Endothelial cell of umbilical vein (primary cell): ENCODE results near the gene MUC5AC. TPM values are rescaled to one million over a fixed set of nuclear protein-coding genes. Genes with fewer than 3 reads are reported as not detected.

Experiments
- BruUV-seq: library from RNA; stranded (reverse); fragments of 400-500 nt; replicated peaks from 2 replicates; lab custom pipeline; 2021; lab: Mats Ljungman, UMichigan
- CTCF ChIA-PET: fragments of 300-600, 350-600 bp; sonication (Branson Sonifier 250); formaldehyde crosslinking; loops from one replicate; lab custom pipeline; 2021; ENCODE audit warnings: antibody characterized with exemption, inconsistent platforms; lab: Charles Lee
- POLR2A ChIA-PET: fragments of 300-600, 350-600 bp; sonication (Branson Sonifier 250); formaldehyde crosslinking; loops from one replicate; lab custom pipeline; 2021; ENCODE audit warnings: antibody characterized with exemption, inconsistent platforms; lab: Charles Lee
- DNase-seq: peaks from one replicate; pipeline ENCODE4 v3.0.0-alpha.2; 2011; ENCODE audit warnings: low read depth, low spot score
- FAIRE-seq: peaks from 2 replicates; lab custom pipeline; 2011; peaks lifted over from hg19 to GRCh38; lab: Jason Lieb, UNC
- H2AFZ ChIP-seq: 2 replicates; pipeline ENCODE4 v1.6.0; 2012; ENCODE audit warnings: low read depth, low read length, control low read depth, inconsistent platforms
- H3K27ac ChIP-seq: 2 replicates; pipeline ENCODE4 v1.5.1; 2011; ENCODE audit warnings: low read depth, mild to moderate bottlenecking, control low read depth, low read length, moderate library complexity; ENCODE audit not compliant: insufficient read depth
- H3K27me3 ChIP-seq, 2 experiments: 2 replicates each; pipeline versions ENCODE4 v1.6.0 to v1.6.1; 2011; ENCODE audit warnings: low read length in 2 of 2, mixed read lengths in 1 of 2; ENCODE audit not compliant: control insufficient read depth in 2 of 2, insufficient read depth in 2 of 2
- H3K36me3 ChIP-seq, 2 experiments: 2 replicates in 1 of 2; 3 replicates in 1 of 2; pipeline ENCODE4 v1.5.1; 2011; ENCODE audit warnings: low read length in 2 of 2, mild to moderate bottlenecking in 1 of 2, moderate library complexity in 1 of 2; ENCODE audit not compliant: control insufficient read depth in 2 of 2, insufficient read depth in 2 of 2; ENCODE audit errors: extremely low read depth in 1 of 2
- H3K4me1 ChIP-seq: 3 replicates; pipeline ENCODE4 v1.5.1; 2011; ENCODE audit warnings: mild to moderate bottlenecking, low read length; ENCODE audit not compliant: control insufficient read depth, insufficient read depth; ENCODE audit errors: extremely low read depth
- H3K4me2 ChIP-seq: 2 replicates; pipeline ENCODE4 v1.6.1; 2011; ENCODE audit warnings: low read length, control low read depth, mixed read lengths; ENCODE audit not compliant: insufficient read depth
- H3K4me3 ChIP-seq, 3 experiments: fragments of 200-600 bp in 1 of 3; sonication (generic), shearing (Covaris generic) in 1 of 3; replicated peaks in 1 of 3; 2 replicates each; pipeline ENCODE4 v1.5.1; 2011 to 2016; ENCODE audit warnings: control low read depth in 3 of 3, low read length in 3 of 3, mild to moderate bottlenecking in 2 of 3, inconsistent platforms in 1 of 3, low read depth in 1 of 3, moderate library complexity in 1 of 3; ENCODE audit not compliant: insufficient read depth in 1 of 3
- H3K79me2 ChIP-seq: 2 replicates; pipeline ENCODE4 v1.6.0; 2012; ENCODE audit warnings: low read length, inconsistent platforms; ENCODE audit not compliant: control insufficient read depth, insufficient read depth
- H3K9ac ChIP-seq: replicated peaks from 2 replicates; pipeline ENCODE3; 2011; ENCODE audit warnings: low read length, control low read depth; ENCODE audit not compliant: insufficient read depth; ENCODE audit errors: extremely low read depth
- H3K9me1 ChIP-seq: replicated peaks from 3 replicates; pipeline ENCODE4 v1.6.0; 2011; ENCODE audit warnings: mild to moderate bottlenecking, low read length; ENCODE audit not compliant: control insufficient read depth, insufficient read depth; ENCODE audit errors: extremely low read depth
- H3K9me3 ChIP-seq: replicated peaks from 2 replicates; pipeline ENCODE4 v1.5.1; 2012; ENCODE audit warnings: low read length, inconsistent platforms; ENCODE audit not compliant: control insufficient read depth, insufficient read depth
- H4K20me1 ChIP-seq: replicated peaks from 2 replicates; pipeline ENCODE3; 2011; ENCODE audit warnings: mild to moderate bottlenecking, low read length; ENCODE audit not compliant: control insufficient read depth, insufficient read depth; ENCODE audit errors: extremely low read depth
- EZH2 ChIP-seq: IDR thresholded peaks from 2 replicates; pipeline ENCODE4 v1.6.1; 2012; ENCODE audit warnings: borderline replicate concordance, low read depth, mild to moderate bottlenecking, moderate library complexity, low read length, inconsistent platforms; ENCODE audit not compliant: severe bottlenecking
- FOS ChIP-seq: IDR thresholded peaks from 2 replicates; pipeline ENCODE4 v1.6.1; 2011; ENCODE audit warnings: mild to moderate bottlenecking, low read length, moderate library complexity, borderline replicate concordance; ENCODE audit not compliant: insufficient read depth
- GATA2 ChIP-seq: IDR thresholded peaks from 2 replicates; pipeline ENCODE4 v1.7.0; 2011; ENCODE audit warnings: low read depth, mild to moderate bottlenecking, moderate library complexity, mixed read lengths, low read length; ENCODE audit not compliant: insufficient read length, insufficient read depth
- JUN ChIP-seq: IDR thresholded peaks from 2 replicates; pipeline ENCODE4 v1.6.1; 2011; ENCODE audit warnings: borderline replicate concordance, low read depth; ENCODE audit not compliant: insufficient read length, insufficient read depth
- MAX ChIP-seq: IDR thresholded peaks from 2 replicates; pipeline ENCODE4 v1.6.1; 2011; ENCODE audit not compliant: insufficient read depth, insufficient read length
- MYC ChIP-seq: IDR thresholded peaks from one replicate; pipeline ENCODE4 v1.6.1; 2011; ENCODE audit warnings: mild to moderate bottlenecking, low read depth, low read length
- POLR2A ChIP-seq: IDR thresholded peaks from 2 replicates; pipeline ENCODE4 v1.6.1; 2012; ENCODE audit warnings: low read depth, mild to moderate bottlenecking, control low read depth, low read length
- POLR2AphosphoS5 ChIP-seq: IDR thresholded peaks from 2 replicates; pipeline ENCODE4 v1.6.1; 2012; ENCODE audit warnings: low read depth, mild to moderate bottlenecking, control low read depth, low read length, moderate library complexity; ENCODE audit not compliant: insufficient read depth
- dilution Hi-C: fragments of 300-500 bp; cut with MboI; formaldehyde crosslinking; loops from one replicate; pipeline ENCODE4 v1.15.0; 2019; ENCODE audit warnings: low sequenced_read_pairs; ENCODE audit not compliant: extremely low pct_ligation_motif_present
- intact Hi-C: fragments of 100-400 bp; cut with micrococcal nuclease; formaldehyde crosslinking; loops from one replicate; pipeline ENCODE4 v1.10.0; 2022
- polyA plus RNA-seq, 4 experiments: library from polyadenylated mRNA; depleted of rRNA in 3 of 4; stranded (reverse) in 3 of 4; unstranded in 1 of 4; fragments of >200 nt; gene quantifications; 2 replicates each; pipeline versions ENCODE4 v1.2.1 to v1.2.3, GENCODE V29; 2011 to 2012; ENCODE audit warnings: missing spikeins in 1 of 4
- total RNA-seq: library from RNA; stranded (reverse); gene quantifications from 2 replicates; pipeline ENCODE4 v1.2.3, GENCODE V29; 2021
- TF ChIP-seq, protein P1 (sequence below), 2 donors: IDR thresholded peaks; 1 replicate in 1 of 2; 2 replicates in 1 of 2; pipeline ENCODE4 v1.5.1; 2011; ENCODE audit warnings: low read length in 2 of 2, mild to moderate bottlenecking in 2 of 2, moderate library complexity in 2 of 2, control low read depth in 1 of 2, inconsistent platforms in 1 of 2, low read depth in 1 of 2; ENCODE audit not compliant: insufficient read depth in 1 of 2; ENCODE audit errors: extremely low read depth in 1 of 2

Gene MUC5AC
- total and polyA plus RNA-seq, 2 donors (not counting 3 experiments of a cell fraction or from before 2014, with no cell fraction given), result not detected

DNA sequence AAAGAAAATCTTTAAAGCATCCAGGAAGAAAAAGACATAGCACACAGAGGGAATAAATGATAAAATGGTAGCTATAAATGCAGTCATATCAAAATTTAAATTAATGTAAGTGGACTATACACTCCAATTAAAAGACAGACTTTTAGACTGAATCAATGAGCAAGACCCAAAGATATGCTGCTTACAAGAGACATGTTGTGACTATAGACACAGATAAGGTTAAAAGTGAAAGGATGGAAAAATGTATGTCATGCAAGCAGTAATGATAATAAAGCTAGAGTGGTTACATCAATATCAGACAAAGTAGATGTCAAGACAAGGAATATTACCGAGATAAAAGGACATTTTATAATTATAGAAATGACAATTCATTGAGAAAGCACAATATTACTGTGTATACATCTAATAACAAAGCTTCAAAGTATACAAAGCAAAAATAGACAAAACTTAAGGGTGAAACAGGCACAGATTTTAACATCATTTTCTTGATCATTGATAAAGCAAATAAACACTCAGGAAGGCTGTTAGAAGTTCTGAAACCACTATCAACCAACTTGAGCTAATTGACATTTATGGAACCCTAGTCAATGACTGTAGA lies 22.8 kb upstream of the MUC5AC start:
- DNase-seq, result no peak
- intact Hi-C loops (no loop called here), dilution Hi-C loops (no loop called here)
- Histone ChIP-seq H3K4me1 (no peaks in the 10 kb centered on the region), H3K9me3 (no peaks in the 10 kb centered on the region), H3K79me2 (no peaks in the 10 kb centered on the region), H3K4me2 (no peak overlapping the region), H3K9me1 (no peaks in the 10 kb centered on the region), H4K20me1 (no peaks in the 10 kb centered on the region), H3K27ac (no peak overlapping the region), H3K4me3 (no peak overlapping the region), H2AFZ (no peak overlapping the region), H3K36me3 (no peaks in the 10 kb centered on the region), H3K27me3 (peaks cover 3 to 4% of the 10 kb centered on the region in 2 experiments), H3K9ac (no peak overlapping the region)
- no TSS peak for BruUV-seq
- TF ChIP-seq, protein P1, sequence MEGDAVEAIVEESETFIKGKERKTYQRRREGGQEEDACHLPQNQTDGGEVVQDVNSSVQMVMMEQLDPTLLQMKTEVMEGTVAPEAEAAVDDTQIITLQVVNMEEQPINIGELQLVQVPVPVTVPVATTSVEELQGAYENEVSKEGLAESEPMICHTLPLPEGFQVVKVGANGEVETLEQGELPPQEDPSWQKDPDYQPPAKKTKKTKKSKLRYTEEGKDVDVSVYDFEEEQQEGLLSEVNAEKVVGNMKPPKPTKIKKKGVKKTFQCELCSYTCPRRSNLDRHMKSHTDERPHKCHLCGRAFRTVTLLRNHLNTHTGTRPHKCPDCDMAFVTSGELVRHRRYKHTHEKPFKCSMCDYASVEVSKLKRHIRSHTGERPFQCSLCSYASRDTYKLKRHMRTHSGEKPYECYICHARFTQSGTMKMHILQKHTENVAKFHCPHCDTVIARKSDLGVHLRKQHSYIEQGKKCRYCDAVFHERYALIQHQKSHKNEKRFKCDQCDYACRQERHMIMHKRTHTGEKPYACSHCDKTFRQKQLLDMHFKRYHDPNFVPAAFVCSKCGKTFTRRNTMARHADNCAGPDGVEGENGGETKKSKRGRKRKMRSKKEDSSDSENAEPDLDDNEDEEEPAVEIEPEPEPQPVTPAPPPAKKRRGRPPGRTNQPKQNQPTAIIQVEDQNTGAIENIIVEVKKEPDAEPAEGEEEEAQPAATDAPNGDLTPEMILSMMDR (IDR thresholded peaks at IDR 0.05; ENCODE audit: extremely low read depth in 1 of 2, insufficient read depth in 1 of 2, low read depth in 1 of 2, low read length in 2 of 2), result no peak
- TF ChIP-seq JUN (no peak), MAX (no peak), GATA2 (no peak), EZH2 (no peak), POLR2AphosphoS5 (no peak), FOS (no peak), POLR2A (no peak), MYC (no peak)
- POLR2A ChIA-PET, result no interaction called here
- CTCF ChIA-PET, result no interaction called here
- no peak for FAIRE-seq
